Omental fat pad (tissue), 4 donors: ENCODE measurements around the gene MGAM2. TPM values are rescaled to one million over a fixed set of nuclear protein-coding genes. Genes with fewer than 3 reads are reported as not detected.

Experiments
- ATAC-seq: fragments of 150-250 bp; one replicate; pipeline ENCODE4 v1.9.1; 2016; ENCODE audit warnings: mild to moderate bottlenecking, moderate library complexity; ENCODE audit not compliant: low FRiP score
- DNase-seq: peaks from one replicate; pipeline ENCODE4 v3.0.0-alpha.2; 2019; ENCODE audit warnings: low spot score
- total RNA-seq, 4 donors: library from RNA; depleted of rRNA; stranded (reverse); fragments of >200 nt; gene quantifications; one replicate each; pipeline ENCODE4 v1.1.0, GENCODE V29; 2016
- TF ChIP-seq, protein P1 (sequence below), 3 donors: fragments of 450-650 bp; IDR thresholded peaks; one replicate each; pipeline ENCODE4 v1.5.1; 2016 to 2017; ENCODE audit warnings: antibody characterized with exemption in 3 of 3, mild to moderate bottlenecking in 3 of 3, moderate library complexity in 2 of 3

Gene MGAM2
- total RNA-seq, 4 donors from 2014 or later, result 0.19 to 1.9 (median 0.19) TPM; not detected in 1

DNA sequence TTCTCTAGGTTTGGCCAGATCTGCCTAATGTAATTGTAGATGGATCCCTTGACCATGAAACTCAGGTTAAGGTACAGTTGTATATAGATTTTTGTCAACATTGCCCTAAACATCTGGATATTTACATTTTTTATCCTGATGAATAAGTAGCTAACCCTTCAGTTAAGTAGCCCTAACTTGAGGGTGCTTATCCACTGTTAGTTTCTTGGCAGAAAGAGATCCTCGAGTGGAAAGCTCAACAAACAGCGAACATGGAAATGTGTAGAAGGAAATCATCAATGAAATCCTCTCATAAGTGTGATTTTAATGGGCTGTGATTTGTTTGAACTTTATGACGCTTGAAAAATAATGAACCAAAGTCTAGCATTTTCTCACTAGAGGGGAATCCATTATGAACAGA lies 73.6 kb downstream of the MGAM2 start:
- TF ChIP-seq, protein P1, sequence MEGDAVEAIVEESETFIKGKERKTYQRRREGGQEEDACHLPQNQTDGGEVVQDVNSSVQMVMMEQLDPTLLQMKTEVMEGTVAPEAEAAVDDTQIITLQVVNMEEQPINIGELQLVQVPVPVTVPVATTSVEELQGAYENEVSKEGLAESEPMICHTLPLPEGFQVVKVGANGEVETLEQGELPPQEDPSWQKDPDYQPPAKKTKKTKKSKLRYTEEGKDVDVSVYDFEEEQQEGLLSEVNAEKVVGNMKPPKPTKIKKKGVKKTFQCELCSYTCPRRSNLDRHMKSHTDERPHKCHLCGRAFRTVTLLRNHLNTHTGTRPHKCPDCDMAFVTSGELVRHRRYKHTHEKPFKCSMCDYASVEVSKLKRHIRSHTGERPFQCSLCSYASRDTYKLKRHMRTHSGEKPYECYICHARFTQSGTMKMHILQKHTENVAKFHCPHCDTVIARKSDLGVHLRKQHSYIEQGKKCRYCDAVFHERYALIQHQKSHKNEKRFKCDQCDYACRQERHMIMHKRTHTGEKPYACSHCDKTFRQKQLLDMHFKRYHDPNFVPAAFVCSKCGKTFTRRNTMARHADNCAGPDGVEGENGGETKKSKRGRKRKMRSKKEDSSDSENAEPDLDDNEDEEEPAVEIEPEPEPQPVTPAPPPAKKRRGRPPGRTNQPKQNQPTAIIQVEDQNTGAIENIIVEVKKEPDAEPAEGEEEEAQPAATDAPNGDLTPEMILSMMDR (IDR thresholded peaks at IDR 0.05), result no peak
- DNase-seq, result no peak
- ATAC-seq, result no peak

DNA sequence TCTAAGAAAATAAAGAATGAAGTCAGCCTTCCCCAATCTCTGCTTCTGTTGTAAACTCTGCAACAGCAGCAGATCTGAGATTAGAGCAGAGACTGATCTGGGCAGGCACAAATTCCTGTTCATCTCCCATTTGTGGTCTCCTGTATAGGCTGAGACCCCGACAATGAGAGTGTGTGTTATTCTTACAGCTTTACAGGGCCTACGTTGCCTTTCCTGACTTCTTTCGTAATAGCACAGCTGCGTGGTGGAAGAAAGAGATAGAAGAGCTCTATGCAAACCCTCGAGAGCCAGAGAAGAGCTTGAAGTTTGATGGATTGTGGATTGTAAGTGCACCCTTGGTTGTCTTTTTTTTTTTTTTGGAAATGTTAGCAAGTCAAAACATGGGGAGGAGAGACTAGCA lies 74.3 kb downstream of the MGAM2 start:
- ATAC-seq (no peak), DNase-seq (no peak)
- TF ChIP-seq, protein P1 (IDR thresholded peaks at IDR 0.05), result no peak

DNA sequence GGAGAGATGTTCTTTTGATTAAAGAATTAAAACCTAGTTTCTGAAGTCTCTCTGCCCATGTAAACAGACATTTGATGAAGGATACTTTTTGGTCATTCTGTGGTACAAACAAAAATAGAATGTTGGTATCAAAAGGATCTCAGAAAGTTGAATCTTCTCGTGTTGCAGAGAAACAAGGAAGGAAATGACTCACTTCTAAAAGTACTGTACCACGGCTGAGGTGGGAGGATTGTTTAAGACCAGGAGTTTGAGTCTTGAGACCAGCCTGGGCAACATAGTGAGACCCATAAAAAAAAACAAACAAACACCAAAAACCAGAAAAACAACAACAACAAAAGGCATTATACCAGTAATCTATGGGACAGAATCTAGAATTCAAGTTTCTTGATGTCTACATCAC lies 76.6 kb downstream of the MGAM2 start:
- TF ChIP-seq, protein P1 (IDR thresholded peaks at IDR 0.05), result no peak
- DNase-seq (no peak), ATAC-seq (no peak)

DNA sequence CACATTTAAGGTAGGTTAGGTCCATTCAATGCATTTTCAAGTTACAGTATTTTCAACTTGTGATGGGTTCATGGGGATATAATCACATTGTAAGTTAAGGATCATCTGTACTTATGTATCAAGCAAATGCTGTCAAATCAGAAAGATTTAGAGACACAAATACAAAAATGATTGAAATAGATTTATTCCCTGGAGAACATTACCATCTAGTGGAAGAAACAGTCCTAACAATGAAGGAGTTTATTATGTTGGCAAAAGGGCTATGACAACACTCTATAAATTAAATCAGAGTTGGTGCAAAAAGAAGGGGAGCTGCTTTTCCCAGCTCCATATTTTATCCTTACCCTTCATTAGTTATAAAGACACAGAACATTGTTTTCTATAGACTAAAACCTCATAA lies 77.3 kb downstream of the MGAM2 start:
- no peak for ATAC-seq
- no peak for DNase-seq
- TF ChIP-seq, protein P1 (IDR thresholded peaks at IDR 0.05), result no peak

DNA sequence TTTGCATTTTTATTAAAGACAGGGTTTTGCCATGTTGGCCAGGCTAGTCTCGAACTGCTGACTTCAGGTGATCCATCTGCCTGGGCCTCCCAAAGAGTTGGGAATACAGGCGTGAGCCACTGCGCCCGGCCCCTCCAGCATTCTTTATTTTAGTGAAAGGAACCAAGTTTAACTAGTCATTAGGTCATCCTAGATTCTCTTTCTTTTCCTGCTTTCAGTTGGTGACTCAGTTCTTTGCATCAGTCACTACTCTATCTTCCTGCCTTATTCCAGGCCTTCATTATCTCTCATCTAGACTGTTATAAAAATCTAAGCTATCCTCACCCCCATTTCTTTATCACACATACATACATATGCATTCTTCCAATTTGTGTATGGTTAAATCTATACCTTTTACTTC lies 82.7 kb downstream of the MGAM2 start:
- ATAC-seq, result no peak
- TF ChIP-seq, protein P1 (IDR thresholded peaks at IDR 0.05), result no peak
- DNase-seq, result no peak

DNA sequence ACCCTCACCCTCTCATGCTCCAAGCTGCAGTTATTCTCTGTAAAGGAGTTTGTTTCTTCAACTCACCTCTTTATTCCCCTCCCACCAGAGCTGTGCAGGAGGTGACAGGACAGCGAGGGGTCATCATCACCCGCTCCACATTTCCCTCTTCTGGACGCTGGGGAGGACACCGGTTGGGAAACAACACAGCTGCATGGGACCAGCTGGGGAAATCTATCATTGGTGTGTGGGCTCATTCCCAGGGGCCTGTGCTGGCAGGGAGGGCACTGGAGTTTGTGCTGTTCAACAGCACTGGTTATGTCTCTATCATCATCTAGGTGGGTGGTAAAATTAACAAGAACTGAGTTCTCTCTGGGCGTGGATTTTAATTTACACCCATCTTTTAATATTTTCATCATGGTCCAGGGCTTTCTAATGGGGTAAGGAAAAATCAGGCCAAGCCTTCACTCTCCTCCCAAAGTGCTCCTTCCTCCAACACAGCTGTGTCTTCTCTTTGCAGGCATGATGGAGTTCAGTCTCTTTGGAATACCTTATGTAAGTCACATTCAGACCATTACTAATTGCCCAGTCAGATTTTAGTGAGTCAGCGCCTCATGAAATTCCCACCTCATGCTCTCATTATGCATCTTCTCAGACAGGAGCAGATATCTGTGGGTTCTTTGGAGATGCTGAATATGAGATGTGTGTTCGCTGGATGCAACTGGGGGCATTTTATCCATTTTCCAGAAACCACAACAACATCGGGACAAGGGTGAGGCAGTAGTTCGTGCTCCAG lies 84.7 kb downstream of the MGAM2 start:
- ATAC-seq, result no peak
- TF ChIP-seq, protein P1 (IDR thresholded peaks at IDR 0.05), result no peak
- no peak for DNase-seq

DNA sequence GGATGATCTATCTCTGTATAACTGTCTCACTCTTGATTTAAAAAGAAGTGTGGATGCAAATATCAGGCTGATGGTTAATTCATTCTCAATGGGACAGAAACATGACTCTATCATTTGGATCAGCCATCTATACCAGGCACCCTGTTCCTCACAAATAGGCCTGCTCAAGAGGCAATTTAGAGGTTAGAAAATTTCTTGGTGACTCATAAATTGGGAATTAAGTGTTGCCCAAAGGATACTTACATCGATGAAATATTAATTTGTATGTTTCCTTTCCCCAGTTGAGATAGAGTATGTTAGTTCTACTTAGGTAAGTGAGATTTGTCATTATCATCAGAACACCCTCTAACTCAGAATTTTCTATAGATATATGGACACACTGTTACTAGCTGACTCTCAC lies 88.7 kb downstream of the MGAM2 start:
- no peak for ATAC-seq
- TF ChIP-seq, protein P1 (IDR thresholded peaks at IDR 0.05), result no peak
- no peak for DNase-seq
